GM12878 (cell line): ENCODE measurements around the gene KIFC1. TPM values are rescaled to one million over a fixed set of nuclear protein-coding genes. Genes with fewer than 3 reads are reported as not detected.

Source experiments
- BCL11A ChIP-seq: IDR thresholded peaks from 2 replicates; pipeline ENCODE4 v1.6.1; 2011; ENCODE audit warnings: low read depth, low read length
- BCL3 ChIP-seq: IDR thresholded peaks from 2 replicates; pipeline ENCODE4 v1.6.1; 2011; ENCODE audit warnings: borderline replicate concordance, low read depth, mild to moderate bottlenecking, moderate library complexity, low read length; ENCODE audit not compliant: insufficient read depth, poor library complexity, severe bottlenecking
- BMI1 ChIP-seq: fragments of 450-650 bp; IDR thresholded peaks from 2 replicates; pipeline ENCODE4 v1.6.1; 2016; ENCODE audit warnings: mild to moderate bottlenecking, moderate library complexity, borderline replicate concordance
- CBFB ChIP-seq: IDR thresholded peaks from 2 replicates; pipeline ENCODE4 v1.6.1; 2016; ENCODE audit warnings: antibody characterized with exemption, low read depth
- CEBPZ ChIP-seq: fragments of 150-350 bp; IDR thresholded peaks from 2 replicates; pipeline ENCODE4 v1.6.1; 2016; ENCODE audit warnings: low read depth, low read length
- CREB1 ChIP-seq: IDR thresholded peaks from 2 replicates; pipeline ENCODE4 v1.6.1; 2012; ENCODE audit warnings: low read depth, mild to moderate bottlenecking, inconsistent platforms
- CTCF ChIP-seq, 3 experiments: IDR thresholded peaks in 2 of 3; conservative IDR thresholded peaks in 1 of 3; 2 replicates each; pipeline ENCODE4 v1.5.1; 2011; ENCODE audit warnings: low read depth in 3 of 3, low read length in 3 of 3, mild to moderate bottlenecking in 3 of 3, control low read depth in 2 of 3, moderate library complexity in 2 of 3, inconsistent platforms in 1 of 3, mixed read lengths in 1 of 3; ENCODE audit not compliant: control insufficient read depth in 2 of 3, insufficient read depth in 1 of 3; ENCODE audit errors: extremely low read depth in 1 of 3
- ETV6 ChIP-seq, 2 experiments: fragments of 450-650 bp in 1 of 2; IDR thresholded peaks in 1 of 2; conservative IDR thresholded peaks in 1 of 2; 2 replicates each; pipeline ENCODE4 v1.6.1; 2014; ENCODE audit warnings: antibody characterized with exemption in 1 of 2, borderline replicate concordance in 1 of 2, low read depth in 1 of 2, mild to moderate bottlenecking in 1 of 2, moderate library complexity in 1 of 2
- IKZF1 ChIP-seq: fragments of 450-650 bp; conservative IDR thresholded peaks from 2 replicates; pipeline ENCODE4 v1.6.1; 2017; ENCODE audit warnings: antibody characterized with exemption, mild to moderate bottlenecking
- JUNB ChIP-seq: IDR thresholded peaks from 2 replicates; pipeline ENCODE4 v1.6.1; 2016; ENCODE audit warnings: antibody characterized with exemption, mild to moderate bottlenecking
- MTA3 ChIP-seq: IDR thresholded peaks from 2 replicates; pipeline ENCODE4 v1.6.1; 2012; ENCODE audit warnings: low read length, inconsistent platforms, borderline replicate concordance
- NR2C1 ChIP-seq: fragments of 450-650 bp; IDR thresholded peaks from 2 replicates; pipeline ENCODE4 v1.6.1; 2017; ENCODE audit warnings: antibody characterized with exemption, mild to moderate bottlenecking, moderate library complexity
- RAD21 ChIP-seq: IDR thresholded peaks from 2 replicates; pipeline ENCODE4 v1.6.1; 2011; ENCODE audit warnings: mild to moderate bottlenecking, low read depth, low read length, moderate library complexity; ENCODE audit not compliant: insufficient read depth
- SIX5 ChIP-seq: IDR thresholded peaks from 2 replicates; pipeline ENCODE4 v1.6.1; 2011; ENCODE audit warnings: mild to moderate bottlenecking, low read depth, low read length, moderate library complexity; ENCODE audit not compliant: severe bottlenecking
- SP1 ChIP-seq: IDR thresholded peaks from one replicate; pipeline ENCODE4 v1.6.1; 2011; ENCODE audit warnings: low read depth, low read length
- SREBF1 ChIP-seq: IDR thresholded peaks from 2 replicates; pipeline ENCODE4 v1.6.1; 2012; ENCODE audit warnings: mild to moderate bottlenecking, low read length
- STAT3 ChIP-seq: IDR thresholded peaks from 2 replicates; pipeline ENCODE4 v1.6.1; 2011; ENCODE audit warnings: low read depth, low read length, improper control_type of control experiment
- ZBED1 ChIP-seq: IDR thresholded peaks from 2 replicates; pipeline ENCODE4 v1.6.1; 2016; ENCODE audit warnings: borderline replicate concordance
- polyA plus RNA-seq, 11 experiments: library from polyadenylated mRNA; depleted of rRNA in 4 of 11; unstranded in 6 of 11; stranded (reverse) in 5 of 11; fragments of >200 nt; fragmentation: Nextera tagmentation in 4 of 11; fragmentation: Illumina TruSeq in 1 of 11; extraction: Ambion mirVana in 4 of 11; extraction: Trizol in 1 of 11; gene quantifications; 1 replicate in 1 of 11; 2 replicates in 10 of 11; pipeline versions ENCODE4 v1.2.1 to v1.2.3, GENCODE V29; 2011 to 2016; ENCODE audit warnings: inconsistent platforms in 2 of 11, missing spikeins in 2 of 11, low read depth in 1 of 11
- total RNA-seq, 4 experiments: library from RNA; depleted of rRNA in 3 of 4; stranded (reverse); fragments of >200 nt in 3 of 4; fragmentation: Illumina TruSeq in 1 of 4; extraction: Trizol in 1 of 4; gene quantifications; 2 replicates each; pipeline versions ENCODE4 v1.2.1 to v1.2.3, GENCODE V29; 2013 to 2021
- TF ChIP-seq, protein P1 (sequence below): fragments of 450-650 bp; IDR thresholded peaks from 2 replicates; pipeline ENCODE4 v1.6.1; 2017; ENCODE audit warnings: mild to moderate bottlenecking, moderate library complexity

The KIFC1 gene
- total and polyA plus RNA-seq, 10 of the 15 experiments (the other 5 are each of a cell fraction or from before 2014, with no cell fraction given) = 1.8 to 87.4 (median 54.4) TPM

DNA sequence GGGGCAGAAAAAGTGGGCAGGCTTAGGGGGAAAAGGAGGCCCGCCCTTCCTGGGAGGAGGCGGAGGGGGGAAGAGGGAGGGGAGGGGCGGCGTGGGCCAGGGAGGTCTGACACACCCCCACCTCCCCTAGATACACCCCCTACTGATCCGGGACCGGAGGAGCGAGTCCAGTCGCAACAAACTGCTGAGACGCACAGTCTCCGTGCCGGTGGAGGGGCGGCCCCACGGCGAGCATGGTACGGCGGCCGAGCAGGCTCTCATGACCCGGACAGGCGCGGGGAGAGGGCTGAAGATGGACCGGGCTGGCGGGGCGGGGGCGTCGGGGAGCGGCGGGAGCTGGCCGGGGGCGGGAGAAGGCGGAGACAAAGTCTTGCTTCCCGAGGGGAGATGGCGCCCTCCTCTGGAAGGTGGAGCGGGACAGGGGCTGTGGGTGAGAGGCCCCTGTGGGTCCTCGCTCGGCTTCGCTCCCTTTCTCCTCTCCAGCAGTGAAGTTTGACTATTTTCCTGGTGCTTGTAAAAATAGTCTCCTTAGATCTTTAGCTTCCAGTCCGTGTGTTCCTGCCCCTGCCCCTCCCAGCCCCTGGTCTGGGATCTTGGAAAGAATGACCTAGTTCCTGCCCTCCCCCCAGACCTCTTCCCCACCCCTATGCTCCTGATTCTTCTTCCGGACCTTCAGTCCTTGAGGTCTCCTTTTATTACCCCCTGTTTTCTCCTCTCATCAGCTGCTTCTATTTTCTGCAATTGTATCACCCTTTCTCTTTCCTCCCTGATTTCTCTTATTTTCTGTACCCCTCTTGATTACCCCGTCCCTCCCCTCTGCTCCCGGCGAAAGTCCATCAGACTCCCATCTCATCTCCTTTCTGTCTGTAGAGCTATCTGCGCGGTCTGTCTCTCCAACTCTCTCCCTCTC, 34.3 kb downstream of the KIFC1 start (continued):
- TF ChIP-seq, protein P1, sequence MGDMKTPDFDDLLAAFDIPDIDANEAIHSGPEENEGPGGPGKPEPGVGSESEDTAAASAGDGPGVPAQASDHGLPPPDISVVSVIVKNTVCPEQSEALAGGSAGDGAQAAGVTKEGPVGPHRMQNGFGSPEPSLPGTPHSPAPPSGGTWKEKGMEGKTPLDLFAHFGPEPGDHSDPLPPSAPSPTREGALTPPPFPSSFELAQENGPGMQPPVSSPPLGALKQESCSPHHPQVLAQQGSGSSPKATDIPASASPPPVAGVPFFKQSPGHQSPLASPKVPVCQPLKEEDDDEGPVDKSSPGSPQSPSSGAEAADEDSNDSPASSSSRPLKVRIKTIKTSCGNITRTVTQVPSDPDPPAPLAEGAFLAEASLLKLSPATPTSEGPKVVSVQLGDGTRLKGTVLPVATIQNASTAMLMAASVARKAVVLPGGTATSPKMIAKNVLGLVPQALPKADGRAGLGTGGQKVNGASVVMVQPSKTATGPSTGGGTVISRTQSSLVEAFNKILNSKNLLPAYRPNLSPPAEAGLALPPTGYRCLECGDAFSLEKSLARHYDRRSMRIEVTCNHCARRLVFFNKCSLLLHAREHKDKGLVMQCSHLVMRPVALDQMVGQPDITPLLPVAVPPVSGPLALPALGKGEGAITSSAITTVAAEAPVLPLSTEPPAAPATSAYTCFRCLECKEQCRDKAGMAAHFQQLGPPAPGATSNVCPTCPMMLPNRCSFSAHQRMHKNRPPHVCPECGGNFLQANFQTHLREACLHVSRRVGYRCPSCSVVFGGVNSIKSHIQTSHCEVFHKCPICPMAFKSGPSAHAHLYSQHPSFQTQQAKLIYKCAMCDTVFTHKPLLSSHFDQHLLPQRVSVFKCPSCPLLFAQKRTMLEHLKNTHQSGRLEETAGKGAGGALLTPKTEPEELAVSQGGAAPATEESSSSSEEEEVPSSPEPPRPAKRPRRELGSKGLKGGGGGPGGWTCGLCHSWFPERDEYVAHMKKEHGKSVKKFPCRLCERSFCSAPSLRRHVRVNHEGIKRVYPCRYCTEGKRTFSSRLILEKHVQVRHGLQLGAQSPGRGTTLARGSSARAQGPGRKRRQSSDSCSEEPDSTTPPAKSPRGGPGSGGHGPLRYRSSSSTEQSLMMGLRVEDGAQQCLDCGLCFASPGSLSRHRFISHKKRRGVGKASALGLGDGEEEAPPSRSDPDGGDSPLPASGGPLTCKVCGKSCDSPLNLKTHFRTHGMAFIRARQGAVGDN = peak; percentile 22; the same call in 1 of the 2 replicates
- no peak for TF ChIP-seq CEBPZ
- TF ChIP-seq BCL11A = no peak
- no peak for TF ChIP-seq SIX5
- TF ChIP-seq CTCF (IDR thresholded peaks at IDR 0.05 in 2 of 3, conservative IDR thresholded peaks at IDR 0.05 in 1 of 3; ENCODE audit: control insufficient read depth in 2 of 3, extremely low read depth in 1 of 3, insufficient read depth in 1 of 3, low read depth in 3 of 3, low read length in 3 of 3) = peak; percentile 46 to 72 (median 69)
- no peak for TF ChIP-seq CBFB
- TF ChIP-seq NR2C1 = peak; percentile 25; the same call in 1 of the 2 replicates
- TF ChIP-seq SREBF1 = no peak
- TF ChIP-seq BCL3 = no peak
- peak; percentile 54 for TF ChIP-seq RAD21
- TF ChIP-seq ZBED1 = no peak
- no peak for TF ChIP-seq BMI1
- TF ChIP-seq JUNB = no peak
- no peak for TF ChIP-seq ETV6 (conservative IDR thresholded peaks at IDR 0.05 in 1 of 2, IDR thresholded peaks at IDR 0.05 in 1 of 2; ENCODE audit: borderline replicate concordance in 1 of 2, low read depth in 1 of 2)
- TF ChIP-seq MTA3 = no peak
- TF ChIP-seq SP1 = peak; percentile 55
- peak; percentile 32 for TF ChIP-seq IKZF1
- TF ChIP-seq STAT3 = no peak
- TF ChIP-seq CREB1 = peak; percentile 42
